A204.1 (cell line): ENCODE data around the gene AFP.

Experiments used
- FAIRE-seq: peaks from 2 replicates; lab custom pipeline; 2012; peaks lifted over from hg19 to GRCh38; lab: Jason Lieb, UNC

AFP gene

GRCh38 chr4:73415807-73416238, 20.2 kb upstream of the AFP start:
- FAIRE-seq, result no peak

DNA sequence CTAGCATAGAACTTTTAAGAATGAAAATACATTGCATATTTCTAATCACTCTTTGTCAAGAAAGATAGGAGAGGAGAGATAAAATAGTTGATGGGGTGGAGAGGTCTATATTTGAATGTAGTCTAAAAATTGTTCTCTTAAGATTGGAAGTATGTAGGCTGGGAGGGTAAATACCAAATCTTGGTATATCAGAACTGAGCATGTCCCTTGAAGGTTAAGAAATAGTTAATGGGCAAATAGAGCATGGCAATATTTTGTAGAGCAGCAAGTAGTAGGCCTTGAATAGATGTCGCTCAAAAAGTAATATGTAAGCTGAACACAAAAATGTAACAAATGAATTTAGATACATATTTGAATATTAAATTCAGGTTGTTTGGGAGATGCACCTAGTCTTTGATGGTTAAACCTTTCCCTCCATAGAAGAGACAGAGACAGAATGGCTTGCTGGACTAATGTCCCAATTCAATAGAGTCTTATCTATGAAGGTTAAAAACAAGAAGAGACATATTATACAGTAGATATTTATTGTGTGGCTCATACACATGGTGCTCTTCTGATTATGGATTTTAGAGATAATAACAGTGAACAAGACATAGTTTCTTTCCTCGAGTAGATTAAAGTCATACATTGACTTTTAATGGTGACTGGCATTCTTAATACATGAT, 19.5 kb upstream of the AFP start:
- FAIRE-seq, result no peak

- FAIRE-seq, result no peak
These were observed 18.7 kb upstream of the AFP start for GRCh38 chr4:73417342-73417741.

GRCh38 chr4:73417973-73418372, 18.0 kb upstream of the AFP start:
- no peak for FAIRE-seq

- FAIRE-seq, result no peak
These were observed 17.3 kb upstream of the AFP start for GRCh38 chr4:73418677-73419076.

GRCh38 chr4:73419106-73420038, 16.6 kb upstream of the AFP start:
- FAIRE-seq, result no peak

- no peak for FAIRE-seq
These were observed 15.4 kb upstream of the AFP start for GRCh38 chr4:73420615-73421014.

- FAIRE-seq, result no peak
These were observed 14.1 kb upstream of the AFP start for GRCh38 chr4:73421708-73422457.

- FAIRE-seq, result no peak
These were observed 13.6 kb upstream of the AFP start for GRCh38 chr4:73422458-73422752.

GRCh38 chr4:73423184-73423583, 12.8 kb upstream of the AFP start:
- no peak for FAIRE-seq

GRCh38 chr4:73426666-73427065, 9.4 kb upstream of the AFP start:
- no peak for FAIRE-seq

- FAIRE-seq, result no peak
These were observed 6.9 kb upstream of the AFP start for GRCh38 chr4:73429118-73429517.

GRCh38 chr4:73429826-73430587, 6.0 kb upstream of the AFP start:
- no peak for FAIRE-seq

GRCh38 chr4:73431813-73432168, 4.2 kb upstream of the AFP start:
- no peak for FAIRE-seq

- FAIRE-seq, result no peak
These were observed 3.6 kb upstream of the AFP start for GRCh38 chr4:73432169-73433000.

GRCh38 chr4:73433140-73433539, 2.9 kb upstream of the AFP start:
- no peak for FAIRE-seq

GRCh38 chr4:73434311-73434710, 1.7 kb upstream of the AFP start:
- peak; percentile 64 for FAIRE-seq

DNA sequence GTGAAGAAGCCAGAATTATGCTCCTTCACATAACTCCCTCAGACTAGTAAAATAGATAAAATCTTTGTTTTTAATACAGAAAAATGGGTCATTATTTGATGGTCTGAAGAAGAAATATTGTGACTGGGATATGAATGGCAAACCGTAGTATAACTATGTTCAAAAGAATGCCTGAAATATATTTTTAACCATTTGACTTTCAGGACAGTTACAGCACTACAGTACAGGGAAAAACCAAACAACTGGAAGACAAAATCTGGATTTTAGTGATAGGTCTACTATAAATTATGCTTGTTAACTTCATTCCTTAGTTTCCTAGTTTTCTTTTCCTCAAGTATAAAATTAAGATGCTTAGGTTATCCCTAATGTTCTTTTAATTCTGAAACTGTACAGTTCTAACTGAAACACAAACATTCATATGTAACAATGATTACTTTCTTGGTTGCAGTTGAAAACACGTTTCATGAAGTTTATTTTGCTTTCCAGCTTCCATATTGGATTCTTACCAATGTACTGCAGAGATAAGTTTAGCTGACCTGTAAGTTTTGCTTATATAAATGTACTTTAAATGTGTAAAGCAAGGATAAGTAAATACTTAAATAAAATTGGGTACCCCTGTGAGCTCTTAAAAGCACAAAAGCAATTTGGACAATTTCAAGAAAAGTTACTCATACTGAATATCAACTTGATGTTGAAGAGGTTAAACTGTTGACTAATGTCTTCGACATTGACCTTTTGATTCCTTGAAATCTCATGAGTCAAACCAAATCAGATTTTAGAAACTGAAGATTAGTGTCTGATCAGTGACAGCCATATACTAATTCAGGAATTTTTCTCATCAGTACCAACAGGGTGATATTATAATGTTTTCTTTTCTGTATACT, 895 bp downstream of the AFP start:
- FAIRE-seq, result no peak

- no peak for FAIRE-seq
These were observed 1.5 kb downstream of the AFP start for GRCh38 chr4:73437558-73437956.

- no peak for FAIRE-seq
These were observed 2.0 kb downstream of the AFP start for GRCh38 chr4:73438048-73438447.
